T-cell (primary cell): ENCODE results near the gene C16orf74. TPM values are rescaled to one million over a fixed set of nuclear protein-coding genes. Genes with fewer than 3 reads are reported as not detected.

Experiments used
- ATAC-seq, 4 experiments: fragments of 200-7000 bp in 3 of 4; fragments of 150-1000 bp in 1 of 4; cut with Tn5 transposase; replicated peaks in 1 of 4; 1 replicate in 3 of 4; 2 replicates in 1 of 4; pipeline ENCODE4 v1.10.0; 2021; ENCODE audit warnings: moderate library complexity in 3 of 4, mild to moderate bottlenecking in 2 of 4, moderate number of reproducible peaks in 1 of 4
- CTCF ChIA-PET, 2 donors: fragments of 300-600 bp; sonication (Branson Sonifier 250); formaldehyde crosslinking; loops; one replicate each; lab custom pipeline; 2022; ENCODE audit warnings: antibody characterized with exemption in 2 of 2; lab: Charles Lee
- POLR2A ChIA-PET, 2 donors: fragments of 300-600 bp; sonication (Branson Sonifier 250); formaldehyde crosslinking; loops; one replicate each; lab custom pipeline; 2022; ENCODE audit warnings: antibody characterized with exemption in 2 of 2; lab: Charles Lee
- DNase-seq, 35 experiments: peaks; one replicate each; pipeline versions ENCODE4 v3.0.0 to v3.0.0-alpha.2; 2013 to 2023
- H3K27ac ChIP-seq: one replicate; pipeline ENCODE4 v1.5.1; 2013; ENCODE audit warnings: low read length
- H3K27me3 ChIP-seq, 2 experiments: replicated peaks in 1 of 2; 1 replicate in 1 of 2; 2 replicates in 1 of 2; pipeline versions ENCODE4 v1.6.1 to v1.7.0; 2013; ENCODE audit warnings: low read length in 1 of 2, mixed read lengths in 1 of 2; ENCODE audit not compliant: control insufficient read depth in 2 of 2, insufficient read depth in 2 of 2; ENCODE audit errors: extremely low read depth in 1 of 2
- H3K36me3 ChIP-seq, 2 donors: 1 replicate in 1 of 2; 2 replicates in 1 of 2; pipeline versions ENCODE4 v1.6.1 to v1.7.0; 2013; ENCODE audit warnings: low read length in 1 of 2; ENCODE audit not compliant: control insufficient read depth in 2 of 2, insufficient read depth in 1 of 2; ENCODE audit errors: extremely low read depth in 1 of 2
- H3K4me1 ChIP-seq, 2 experiments: 1 replicate in 1 of 2; 2 replicates in 1 of 2; pipeline versions ENCODE4 v1.6.1 to v1.7.0; 2013; ENCODE audit warnings: low read length in 2 of 2, mixed read lengths in 1 of 2; ENCODE audit not compliant: insufficient read depth in 2 of 2, control insufficient read depth in 1 of 2; ENCODE audit errors: extremely low read depth in 1 of 2
- H3K4me3 ChIP-seq, 2 donors: 1 replicate in 1 of 2; 2 replicates in 1 of 2; pipeline versions ENCODE4 v1.5.1 to v1.7.0; 2013; ENCODE audit warnings: mild to moderate bottlenecking in 2 of 2, low read length in 1 of 2, moderate library complexity in 1 of 2; ENCODE audit not compliant: control insufficient read depth in 1 of 2; ENCODE audit errors: extremely low read depth in 1 of 2
- H3K9me3 ChIP-seq: 2 replicates; pipeline ENCODE4 v1.7.0; 2013
- H3K27ac Mint-ChIP-seq, 2 donors: one replicate each; pipeline ENCODE4 v1.8.0; 2020 to 2021; ENCODE audit warnings: mild to moderate bottlenecking in 2 of 2, mixed read lengths in 2 of 2
- H3K27me3 Mint-ChIP-seq, 2 donors: one replicate each; pipeline ENCODE4 v1.8.0; 2021 to 2022; ENCODE audit warnings: mixed read lengths in 2 of 2
- H3K36me3 Mint-ChIP-seq: one replicate; pipeline ENCODE4 v1.8.0; 2021; ENCODE audit warnings: mixed read lengths
- H3K4me1 Mint-ChIP-seq, 3 donors: one replicate each; pipeline ENCODE4 v1.8.0; 2020 to 2022; ENCODE audit warnings: mixed read lengths in 3 of 3, mild to moderate bottlenecking in 1 of 3
- H3K4me3 Mint-ChIP-seq, 3 donors: one replicate each; pipeline ENCODE4 v1.8.0; 2020 to 2022; ENCODE audit warnings: mild to moderate bottlenecking in 3 of 3, mixed read lengths in 3 of 3, moderate library complexity in 3 of 3
- H3K9me3 Mint-ChIP-seq, 3 donors: one replicate each; pipeline ENCODE4 v1.8.0; 2020 to 2022; ENCODE audit warnings: mixed read lengths in 3 of 3
- WGBS: methylation state at CpG from one replicate; pipeline ENCODE4 v1.1.5; 2013; ENCODE audit warnings: missing lambda C conversion rate; ENCODE audit not compliant: insufficient coverage; 5-methylcytosine and 5-hydroxymethylcytosine counted together
- total RNA-seq, 35 experiments: library from RNA in 6 of 35; stranded (reverse) in 6 of 35; fragments of 120-200 nt in 1 of 35; gene quantifications; one replicate each; pipeline versions ENCODE4 v1.2.1 to v1.2.4 and lab custom pipeline; 2013 to 2026

C16orf74 gene
- total RNA-seq, 5 donors from 2014 or later (not counting 1 experiment from before 2014, with no cell fraction given) = 3.1 to 21.7 (median 15.6) TPM

DNA sequence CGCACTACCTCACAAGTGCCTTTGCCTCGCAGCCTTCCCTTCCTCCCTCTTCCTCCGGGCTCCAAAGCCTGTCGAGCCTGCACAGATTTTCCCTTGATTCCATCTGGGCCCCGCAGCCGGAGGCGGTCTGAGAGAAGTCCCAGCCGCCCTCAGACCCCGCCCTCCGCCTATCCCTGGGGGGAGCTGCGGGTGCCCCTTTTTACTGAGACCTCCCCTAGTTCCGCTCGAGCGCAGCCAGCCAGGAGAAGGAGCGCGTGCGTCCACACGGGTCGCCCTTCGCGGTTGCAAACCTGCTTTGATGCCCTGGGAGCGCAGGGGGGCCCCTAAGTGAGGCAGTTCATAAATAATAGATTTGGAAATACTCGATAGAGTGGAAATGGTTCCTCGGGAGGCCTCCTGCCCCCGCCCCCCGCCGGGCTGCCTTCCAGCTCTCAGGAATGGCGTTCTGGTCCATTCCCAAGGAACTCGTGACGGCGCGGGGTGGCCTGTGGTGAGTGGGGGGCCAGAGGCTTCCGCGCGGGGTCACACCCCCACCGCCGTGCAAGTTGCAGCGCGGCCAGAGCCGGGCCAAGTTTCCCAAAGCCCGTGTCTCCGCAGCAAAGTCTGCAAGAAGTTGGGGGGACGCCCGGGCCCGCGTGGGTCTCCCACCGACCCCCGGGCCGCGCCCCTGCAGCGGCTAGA lies 610 bp downstream of the C16orf74 start:
- Histone ChIP-seq H3K27ac (no peak overlapping the region), H3K4me3 (peak overlapping the region; percentile 29 to 56), H3K36me3 (no peaks in the 10 kb centered on the region), H3K27me3 (peaks cover 0 to 58% of the 10 kb centered on the region in 2 experiments), H3K9me3 (no peaks in the 10 kb centered on the region), H3K4me1 (peaks cover 0 to 19% of the 10 kb centered on the region in 2 experiments)
- Mint-ChIP-seq H3K4me3 (peak overlapping the region; percentile 82 to 85 (median 83)), H3K27ac (no peak overlapping the region), H3K4me1 (peaks cover 5 to 22% (median 6%) of the 10 kb centered on the region in 3 donors), H3K27me3 (peaks cover 11 to 33% of the 10 kb centered on the region in 2 donors), H3K9me3 (no peaks in the 10 kb centered on the region), H3K36me3 (no peaks in the 10 kb centered on the region)
- WGBS = 3% methylated on average over 47 of the region's 51 CpGs
- ChIA-PET CTCF (no interaction called here), POLR2A (no interaction called here)
- ATAC-seq (peak; percentile 48 to 67 (median 63)), DNase-seq (peak in 12 of 35 experiments; percentile 4 to 44 (median 14))

DNA sequence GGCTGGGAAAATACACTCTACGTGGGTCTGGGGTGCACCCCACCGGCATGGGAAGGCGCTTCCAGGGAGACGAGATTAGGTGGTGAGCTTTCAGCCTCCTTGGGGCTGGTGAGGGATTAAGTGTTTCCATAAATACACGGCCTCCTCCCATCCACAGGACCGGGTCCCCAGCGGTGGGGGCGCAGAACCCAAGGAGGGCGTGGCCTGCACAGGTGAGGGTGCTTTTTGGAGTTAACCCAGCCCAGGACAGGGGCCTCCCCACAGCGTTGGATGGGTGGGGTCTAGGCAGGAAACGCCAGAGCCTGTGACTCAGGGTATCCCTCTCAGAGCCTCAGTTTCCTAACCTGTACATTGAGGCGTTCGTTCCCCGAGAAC lies 1.1 kb downstream of the C16orf74 start:
- no peaks in the 10 kb centered on the region for H3K9me3 ChIP-seq
- no peak overlapping the region for H3K27ac Mint-ChIP-seq
- peak overlapping the region; percentile 82 to 85 (median 83) for H3K4me3 Mint-ChIP-seq
- no peaks in the 10 kb centered on the region for H3K9me3 Mint-ChIP-seq
- peaks cover 0 to 55% of the 10 kb centered on the region in 2 experiments for H3K27me3 ChIP-seq
- H3K36me3 Mint-ChIP-seq = no peaks in the 10 kb centered on the region
- H3K4me3 ChIP-seq = peak overlapping the region in 1 of 2 donors; percentile 56
- H3K4me1 Mint-ChIP-seq = peaks cover 5 to 22% (median 6%) of the 10 kb centered on the region in 3 donors
- H3K4me1 ChIP-seq = peaks cover 0 to 19% of the 10 kb centered on the region in 2 experiments
- ATAC-seq (peak in 2 of 4 experiments; percentile 5 to 14), DNase-seq (no peak)
- H3K27me3 Mint-ChIP-seq = peaks cover 11 to 33% of the 10 kb centered on the region in 2 donors
- ChIA-PET CTCF (no interaction called here), POLR2A (no interaction called here)
- no peaks in the 10 kb centered on the region for H3K36me3 ChIP-seq
- 10% methylated on average over 5 of the region's 14 CpGs for WGBS
- no peak overlapping the region for H3K27ac ChIP-seq

DNA sequence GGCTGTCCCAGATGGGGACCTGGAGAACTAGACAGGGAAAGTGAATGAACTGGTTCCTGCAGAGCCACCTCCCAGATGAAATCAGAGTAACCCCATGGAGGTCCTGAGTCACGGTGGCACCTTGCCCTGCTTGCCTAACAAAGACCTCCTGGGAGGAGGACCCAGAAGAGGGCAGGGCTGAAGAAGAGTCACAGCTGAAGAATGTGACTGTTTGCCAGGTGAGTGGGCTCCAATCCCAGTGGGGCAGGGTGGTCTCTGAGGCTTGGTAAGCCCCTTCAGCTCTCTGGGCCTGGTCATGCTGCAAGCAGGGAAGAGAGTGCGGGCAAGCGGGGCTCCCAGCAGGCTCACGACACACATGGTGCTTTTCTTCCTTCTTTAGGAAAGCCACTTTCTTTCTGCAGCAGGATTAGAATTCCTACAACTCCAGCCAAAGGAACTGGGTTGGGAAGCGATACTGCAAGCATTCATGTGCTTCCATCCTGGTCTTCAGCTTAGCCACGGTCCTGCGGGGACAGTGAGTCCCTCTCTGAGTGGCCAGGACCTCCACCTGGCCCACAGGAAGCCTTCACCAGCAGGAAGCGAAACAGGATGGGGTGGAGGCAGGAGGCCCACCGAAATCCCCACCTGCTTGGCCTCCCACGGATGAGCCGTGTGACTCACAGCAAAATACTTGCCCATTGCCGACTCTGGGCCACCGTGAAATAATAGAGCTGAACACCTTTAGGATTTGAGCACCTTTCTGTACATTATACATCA lies 4.3 kb downstream of the C16orf74 start:
- H3K27ac Mint-ChIP-seq = no peak overlapping the region
- H3K27me3 ChIP-seq = peaks cover 0 to 24% of the 10 kb centered on the region in 2 experiments
- H3K9me3 Mint-ChIP-seq = no peaks in the 10 kb centered on the region
- POLR2A ChIA-PET = interaction anchor here in 1 of 2 donors (0.6 kb wide), 1 partner anchor 241 kb away, joined by 3 read pairs; no protein-coding TSS in a partner anchor
- no peaks in the 10 kb centered on the region for H3K36me3 Mint-ChIP-seq
- ATAC-seq (no peak), DNase-seq (no peak)
- peaks cover 11 to 13% of the 10 kb centered on the region in 2 donors for H3K27me3 Mint-ChIP-seq
- H3K4me3 ChIP-seq = no peak overlapping the region
- peaks cover 5 to 14% (median 6%) of the 10 kb centered on the region in 3 donors for H3K4me1 Mint-ChIP-seq
- H3K9me3 ChIP-seq = no peaks in the 10 kb centered on the region
- no peak overlapping the region for H3K27ac ChIP-seq
- H3K36me3 ChIP-seq = no peaks in the 10 kb centered on the region
- 77% methylated on average over 7 of the region's 13 CpGs for WGBS
- CTCF ChIA-PET = no interaction called here
- no peak overlapping the region for H3K4me3 Mint-ChIP-seq
- H3K4me1 ChIP-seq = peaks cover 0 to 18% of the 10 kb centered on the region in 2 experiments

DNA sequence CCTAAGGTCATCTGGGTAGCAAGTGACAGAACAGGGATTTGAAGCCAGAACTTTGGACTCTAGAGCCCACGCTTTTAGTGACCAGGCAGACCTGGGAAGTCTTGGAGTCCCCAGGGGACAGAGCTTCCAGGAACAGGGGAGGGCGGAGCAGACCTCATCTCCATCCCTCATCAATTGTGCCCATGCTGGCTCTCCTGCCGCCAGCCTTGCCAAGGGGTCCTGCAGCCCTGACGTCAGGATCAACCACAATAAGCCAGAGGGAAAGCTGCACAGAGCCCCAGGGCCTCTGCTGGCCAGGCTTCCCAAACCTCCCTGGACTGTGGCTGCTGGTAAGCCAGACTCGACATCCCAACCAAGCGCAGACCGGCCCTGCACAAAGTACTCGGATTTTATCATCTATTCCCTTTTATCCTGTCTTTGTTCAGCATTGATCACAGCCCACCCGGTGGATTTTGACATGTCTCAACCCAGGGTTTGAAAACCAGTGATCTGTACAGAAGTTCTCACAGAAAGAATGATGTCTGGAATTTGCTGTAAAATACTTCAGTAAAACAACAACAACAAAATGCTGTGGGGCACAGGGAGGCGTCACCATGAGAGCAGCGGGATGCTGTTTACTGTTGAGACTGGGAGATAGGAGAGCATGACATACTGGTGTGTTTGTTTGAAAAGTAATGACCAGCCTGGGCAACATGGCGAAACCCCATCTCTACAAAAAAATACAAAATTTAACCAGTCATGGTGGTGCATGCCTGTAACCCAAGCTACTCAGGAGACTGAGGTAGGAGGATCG lies 11.8 kb downstream of the C16orf74 start:
- Mint-ChIP-seq H3K36me3 (no peaks in the 10 kb centered on the region), H3K4me3 (no peak overlapping the region), H3K27ac (no peak overlapping the region), H3K27me3 (peaks cover 0 to 2% of the 10 kb centered on the region in 2 donors), H3K4me1 (peaks cover 19 to 25% (median 22%) of the 10 kb centered on the region in 3 donors), H3K9me3 (no peaks in the 10 kb centered on the region)
- peaks cover 3 to 25% of the 10 kb centered on the region in 2 experiments for H3K4me1 ChIP-seq
- H3K27me3 ChIP-seq = peaks cover 0 to 7% of the 10 kb centered on the region in 2 experiments
- WGBS = 71% methylated on average over 6 of the region's 13 CpGs
- H3K4me3 ChIP-seq = no peak overlapping the region
- CTCF ChIA-PET = no interaction called here
- no peaks in the 10 kb centered on the region for H3K36me3 ChIP-seq
- DNase-seq (no peak), ATAC-seq (no peak)
- no peaks in the 10 kb centered on the region for H3K9me3 ChIP-seq
- POLR2A ChIA-PET = no interaction called here
- no peak overlapping the region for H3K27ac ChIP-seq

DNA sequence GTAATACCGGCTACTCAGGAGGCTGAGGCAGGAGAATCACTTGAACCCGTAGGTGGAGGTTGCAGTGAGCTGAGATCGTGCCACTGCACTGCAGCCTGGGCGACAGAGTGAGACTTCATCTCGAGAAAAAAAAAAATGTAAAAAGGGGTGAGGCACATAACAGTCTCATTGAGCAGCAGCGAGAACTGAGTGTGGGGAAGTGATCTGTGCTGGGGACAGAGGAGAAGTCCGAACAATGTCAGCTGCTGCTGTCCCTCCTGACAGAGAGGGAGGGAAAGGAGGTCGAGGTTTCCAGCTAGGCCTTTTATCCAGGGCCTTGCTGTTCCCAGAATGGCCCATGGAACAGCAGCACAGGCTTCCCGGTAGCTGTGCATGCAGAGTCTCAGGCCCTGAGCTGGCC lies 14.0 kb downstream of the C16orf74 start:
- no peaks in the 10 kb centered on the region for H3K9me3 Mint-ChIP-seq
- POLR2A ChIA-PET = no interaction called here
- DNase-seq (no peak), ATAC-seq (no peak)
- H3K27me3 ChIP-seq = peaks cover 0 to 7% of the 10 kb centered on the region in 2 experiments
- no peak overlapping the region for H3K27ac ChIP-seq
- H3K27ac Mint-ChIP-seq = no peak overlapping the region
- WGBS = 93% methylated on average over 9 of the region's 9 CpGs
- H3K4me3 Mint-ChIP-seq = no peak overlapping the region
- H3K4me1 Mint-ChIP-seq = peaks cover 25 to 36% (median 32%) of the 10 kb centered on the region in 3 donors
- no peaks in the 10 kb centered on the region for H3K36me3 ChIP-seq
- H3K9me3 ChIP-seq = no peaks in the 10 kb centered on the region
- peaks cover 4% of the 10 kb centered on the region for H3K36me3 Mint-ChIP-seq
- no peak overlapping the region for H3K4me3 ChIP-seq
- CTCF ChIA-PET = no interaction called here
- peaks cover 0 to 2% of the 10 kb centered on the region in 2 donors for H3K27me3 Mint-ChIP-seq
- peaks cover 3 to 32% of the 10 kb centered on the region in 2 experiments for H3K4me1 ChIP-seq

DNA sequence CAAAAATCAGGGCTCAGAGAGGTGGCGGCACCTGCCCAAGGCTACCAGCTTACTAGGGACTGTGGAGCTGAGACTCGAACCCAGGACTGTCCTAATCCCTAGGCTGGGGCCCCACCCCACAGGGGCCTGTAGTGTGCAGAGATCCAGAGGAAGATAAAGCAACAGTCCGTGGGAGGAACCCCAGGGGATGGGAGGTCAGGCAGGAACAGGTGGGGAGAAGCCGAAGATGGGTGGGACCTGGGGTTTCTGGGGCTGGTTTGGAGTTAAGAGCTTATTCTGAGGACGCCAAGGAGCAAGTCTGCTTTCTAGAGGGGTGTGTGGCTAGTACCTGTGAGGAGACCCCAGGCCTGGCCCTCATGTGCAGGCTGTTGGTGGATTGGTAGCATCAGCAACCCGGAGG lies 14.9 kb downstream of the C16orf74 start:
- Mint-ChIP-seq H3K4me3 (peak overlapping the region; percentile 72 to 75 (median 73)), H3K36me3 (peaks cover 4% of the 10 kb centered on the region), H3K27me3 (peaks cover 0 to 2% of the 10 kb centered on the region in 2 donors), H3K9me3 (no peaks in the 10 kb centered on the region), H3K27ac (peak overlapping the region; percentile 87 to 88), H3K4me1 (peaks cover 25 to 38% (median 33%) of the 10 kb centered on the region in 3 donors)
- Histone ChIP-seq H3K27ac (peak overlapping the region; percentile 9), H3K36me3 (no peaks in the 10 kb centered on the region), H3K27me3 (peaks cover 0 to 7% of the 10 kb centered on the region in 2 experiments), H3K4me1 (peaks cover 3 to 32% of the 10 kb centered on the region in 2 experiments), H3K9me3 (no peaks in the 10 kb centered on the region), H3K4me3 (peak overlapping the region in 1 of 2 donors; percentile 52)
- ChIA-PET CTCF (no interaction called here), POLR2A (no interaction called here)
- ATAC-seq (no peak), DNase-seq (no peak)
- 72% methylated on average over 3 of the region's 6 CpGs for WGBS
